Tibial artery (tissue), 4 donors: ENCODE data around the gene PDP2.

Experiments
- DNase-seq, 2 donors: peaks; one replicate each; pipeline ENCODE4 v3.0.0-alpha.2; 2019
- H3K27ac ChIP-seq, 2 donors: fragments of 200-600 bp; sonication (generic) in 1 of 2; 1 replicate in 1 of 2; 2 replicates in 1 of 2; pipeline ENCODE4 v1.5.1; 2018 to 2019; ENCODE audit warnings: mild to moderate bottlenecking in 1 of 2
- H3K27me3 ChIP-seq, 2 donors: fragments of 200-600 bp; sonication (generic) in 1 of 2; one replicate each; pipeline versions ENCODE4 v1.5.1 to v1.6.0; 2016 to 2019
- H3K36me3 ChIP-seq, 3 donors: fragments of 200-600 bp; sonication (generic) in 2 of 3; one replicate each; pipeline ENCODE4 v1.5.1; 2016 to 2019; ENCODE audit warnings: mild to moderate bottlenecking in 2 of 3
- H3K4me1 ChIP-seq, 4 donors: fragments of 200-600 bp; sonication (generic) in 2 of 4; 1 replicate in 3 of 4; 2 replicates in 1 of 4; pipeline ENCODE4 v1.5.1; 2016 to 2019
- H3K4me3 ChIP-seq, 2 donors: fragments of 200-600 bp; sonication (generic) in 1 of 2; 1 replicate in 1 of 2; 2 replicates in 1 of 2; pipeline ENCODE4 v1.5.1; 2018 to 2019; ENCODE audit warnings: mild to moderate bottlenecking in 2 of 2
- H3K9me3 ChIP-seq, 3 donors: fragments of 200-600 bp; sonication (generic) in 1 of 3; one replicate each; pipeline ENCODE4 v1.5.1; 2016 to 2019
- CTCF ChIP-seq, 2 experiments: fragments of 200-600 bp in 1 of 2; fragments of 450-650 bp in 1 of 2; IDR thresholded peaks; one replicate each; pipeline ENCODE4 v1.5.1; 2017 to 2019; ENCODE audit warnings: antibody characterized with exemption in 2 of 2, mild to moderate bottlenecking in 1 of 2, moderate library complexity in 1 of 2
- intact Hi-C: fragments of 100-400 bp; cut with DNase I; formaldehyde crosslinking; loops from one replicate; pipeline ENCODE4 v1.15.0; 2023; ENCODE audit warnings: low total_unique reads

PDP2 gene

GRCh38 chr16:66886321-66886720, 6.0 kb downstream of the PDP2 start:
- Histone ChIP-seq H3K4me1 (peaks cover 0 to 27% (median 6%) of the 10 kb centered on the region in 4 donors), H3K9me3 (no peaks in the 10 kb centered on the region), H3K4me3 (no peak overlapping the region), H3K27ac (no peak overlapping the region), H3K27me3 (no peaks in the 10 kb centered on the region), H3K36me3 (peaks cover 17 to 24% (median 23%) of the 10 kb centered on the region in 3 donors)
- intact Hi-C loops, result no loop called here
- TF ChIP-seq CTCF (IDR thresholded peaks at IDR 0.05), result no peak
- no peak for DNase-seq

GRCh38 chr16:66886914-66887313, 6.6 kb downstream of the PDP2 start:
- peaks cover 0 to 21% (median 2%) of the 10 kb centered on the region in 4 donors for H3K4me1 ChIP-seq
- H3K9me3 ChIP-seq, result no peaks in the 10 kb centered on the region
- no peak overlapping the region for H3K4me3 ChIP-seq
- H3K36me3 ChIP-seq, result peaks cover 17 to 24% (median 23%) of the 10 kb centered on the region in 3 donors
- H3K27me3 ChIP-seq, result no peaks in the 10 kb centered on the region
- DNase-seq, result no peak
- no peak for TF ChIP-seq CTCF (IDR thresholded peaks at IDR 0.05)
- intact Hi-C loops, result no loop called here
- H3K27ac ChIP-seq, result no peak overlapping the region

GRCh38 chr16:66888647-66889615, 8.6 kb downstream of the PDP2 start:
- no peak overlapping the region for H3K4me3 ChIP-seq
- no peak for DNase-seq
- peaks cover 17 to 23% (median 18%) of the 10 kb centered on the region in 3 donors for H3K36me3 ChIP-seq
- no peak for TF ChIP-seq CTCF (IDR thresholded peaks at IDR 0.05)
- intact Hi-C loops, result no loop called here
- peaks cover 0 to 16% (median 0%) of the 10 kb centered on the region in 4 donors for H3K4me1 ChIP-seq
- H3K9me3 ChIP-seq, result no peaks in the 10 kb centered on the region
- no peak overlapping the region for H3K27ac ChIP-seq
- no peaks in the 10 kb centered on the region for H3K27me3 ChIP-seq

- Histone ChIP-seq H3K4me1 (peaks cover 0 to 16% (median 0%) of the 10 kb centered on the region in 4 donors), H3K27ac (no peak overlapping the region), H3K36me3 (peaks cover 12 to 19% (median 13%) of the 10 kb centered on the region in 3 donors), H3K9me3 (no peaks in the 10 kb centered on the region), H3K27me3 (no peaks in the 10 kb centered on the region), H3K4me3 (no peak overlapping the region)
- no peak for TF ChIP-seq CTCF (IDR thresholded peaks at IDR 0.05)
- DNase-seq, result no peak
- intact Hi-C loops, result no loop called here
These were observed 9.3 kb downstream of the PDP2 start for GRCh38 chr16:66889622-66890021.

- Histone ChIP-seq H3K9me3 (no peaks in the 10 kb centered on the region), H3K36me3 (peaks cover 0 to 7% (median 3%) of the 10 kb centered on the region in 3 donors), H3K27me3 (no peaks in the 10 kb centered on the region), H3K4me3 (no peak overlapping the region), H3K4me1 (peaks cover 0 to 20% (median 6%) of the 10 kb centered on the region in 4 donors), H3K27ac (no peak overlapping the region)
- intact Hi-C loops, result no loop called here
- TF ChIP-seq CTCF (IDR thresholded peaks at IDR 0.05), result no peak
- no peak for DNase-seq
These were observed 10.5 kb downstream of the PDP2 start for GRCh38 chr16:66890799-66891198.
